ENCODE results near the gene RPA1. TPM values are rescaled to one million over a fixed set of nuclear protein-coding genes. Genes with fewer than 3 reads are reported as not detected.

Gene RPA1
- total RNA-seq, 4 donors from 2014 or later: 15.9 to 108 (median 41.5) TPM

DNA sequence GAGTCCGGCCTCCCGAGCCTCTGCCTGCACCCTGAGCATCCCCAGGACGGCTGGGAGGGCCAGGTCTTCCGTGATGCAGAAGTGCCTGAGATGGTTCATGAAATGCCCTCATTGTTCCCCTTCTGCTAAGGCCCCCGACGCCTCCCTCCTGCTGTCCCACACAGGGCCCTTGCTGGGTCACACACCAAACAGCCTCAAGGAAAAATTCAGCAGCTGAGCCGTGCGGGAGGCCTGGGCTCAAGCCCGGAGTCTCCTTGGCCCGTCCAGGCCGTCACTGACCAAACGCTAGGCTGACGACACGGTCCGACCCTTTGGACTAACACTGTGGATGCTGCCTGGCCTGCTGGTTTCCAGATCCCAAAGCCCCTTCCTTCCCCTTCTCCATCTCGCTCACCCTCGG lies 105.1 kb downstream of the RPA1 start:
- DNase-seq: no peak
- H3K4me3 ChIP-seq: no peak overlapping the region
- H3K4me1 ChIP-seq: no peaks in the 10 kb centered on the region
- intact Hi-C loops (cut with DNase I; ENCODE audit: low total_unique reads): no loop called here
- no peak for TF ChIP-seq POLR2A (IDR thresholded peaks at IDR 0.05)
- TF ChIP-seq, protein P1, sequence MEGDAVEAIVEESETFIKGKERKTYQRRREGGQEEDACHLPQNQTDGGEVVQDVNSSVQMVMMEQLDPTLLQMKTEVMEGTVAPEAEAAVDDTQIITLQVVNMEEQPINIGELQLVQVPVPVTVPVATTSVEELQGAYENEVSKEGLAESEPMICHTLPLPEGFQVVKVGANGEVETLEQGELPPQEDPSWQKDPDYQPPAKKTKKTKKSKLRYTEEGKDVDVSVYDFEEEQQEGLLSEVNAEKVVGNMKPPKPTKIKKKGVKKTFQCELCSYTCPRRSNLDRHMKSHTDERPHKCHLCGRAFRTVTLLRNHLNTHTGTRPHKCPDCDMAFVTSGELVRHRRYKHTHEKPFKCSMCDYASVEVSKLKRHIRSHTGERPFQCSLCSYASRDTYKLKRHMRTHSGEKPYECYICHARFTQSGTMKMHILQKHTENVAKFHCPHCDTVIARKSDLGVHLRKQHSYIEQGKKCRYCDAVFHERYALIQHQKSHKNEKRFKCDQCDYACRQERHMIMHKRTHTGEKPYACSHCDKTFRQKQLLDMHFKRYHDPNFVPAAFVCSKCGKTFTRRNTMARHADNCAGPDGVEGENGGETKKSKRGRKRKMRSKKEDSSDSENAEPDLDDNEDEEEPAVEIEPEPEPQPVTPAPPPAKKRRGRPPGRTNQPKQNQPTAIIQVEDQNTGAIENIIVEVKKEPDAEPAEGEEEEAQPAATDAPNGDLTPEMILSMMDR (IDR thresholded peaks at IDR 0.05): no peak
- no peak overlapping the region for H3K27ac ChIP-seq
- no peaks in the 10 kb centered on the region for H3K36me3 ChIP-seq
- no peaks in the 10 kb centered on the region for H3K27me3 ChIP-seq
- H3K9me3 ChIP-seq: no peaks in the 10 kb centered on the region

DNA sequence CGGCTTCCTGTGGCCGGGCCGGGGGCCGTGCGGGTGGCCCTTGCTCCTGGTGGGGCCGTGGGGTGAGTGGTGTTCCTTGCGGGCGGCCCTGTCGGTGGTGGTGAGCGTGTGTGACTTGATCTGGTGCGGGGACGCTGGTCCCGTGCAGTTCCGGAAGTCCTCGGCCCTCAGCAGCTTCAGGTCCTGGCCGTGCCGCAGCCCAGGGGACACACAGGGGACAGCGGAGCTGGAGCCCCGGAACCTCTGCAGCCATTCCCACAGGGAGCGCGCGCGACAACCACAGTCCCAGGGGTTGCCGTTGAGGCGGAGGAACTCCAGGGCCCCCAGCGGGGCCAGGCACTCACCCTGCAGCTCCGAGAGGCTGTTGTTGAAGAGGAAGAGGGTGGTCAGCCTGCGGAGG lies 107.0 kb downstream of the RPA1 start:
- H3K4me3 ChIP-seq: no peak overlapping the region
- TF ChIP-seq, protein P1 (IDR thresholded peaks at IDR 0.05): no peak
- TF ChIP-seq POLR2A (IDR thresholded peaks at IDR 0.05): no peak
- no peak for DNase-seq
- H3K4me1 ChIP-seq: no peaks in the 10 kb centered on the region
- no peaks in the 10 kb centered on the region for H3K36me3 ChIP-seq
- H3K27ac ChIP-seq: no peak overlapping the region
- no peaks in the 10 kb centered on the region for H3K9me3 ChIP-seq
- no peaks in the 10 kb centered on the region for H3K27me3 ChIP-seq
- intact Hi-C loops (cut with DNase I; ENCODE audit: low total_unique reads): no loop called here

DNA sequence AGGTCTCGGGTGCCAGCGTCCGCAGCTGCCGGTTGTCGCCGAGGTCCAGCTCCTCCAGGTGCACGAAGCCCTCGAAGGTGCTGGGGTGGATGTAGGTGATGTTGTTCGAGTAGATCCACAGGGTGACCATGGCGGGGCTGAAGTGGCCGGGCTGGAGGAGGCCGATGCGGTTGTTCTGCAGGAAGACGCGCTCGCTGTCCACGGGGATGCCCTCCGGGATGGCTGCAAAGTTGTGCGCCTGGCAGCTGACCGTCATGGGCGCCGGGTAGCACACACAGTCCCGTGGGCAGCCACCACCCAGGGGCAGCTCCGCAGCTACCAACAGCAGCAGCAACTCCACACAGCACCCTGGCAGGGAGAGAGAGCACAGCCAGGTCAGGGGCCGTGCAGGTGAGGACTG lies 107.7 kb downstream of the RPA1 start:
- intact Hi-C loops (cut with DNase I; ENCODE audit: low total_unique reads): no loop called here
- H3K4me3 ChIP-seq: no peak overlapping the region
- no peaks in the 10 kb centered on the region for H3K27me3 ChIP-seq
- no peaks in the 10 kb centered on the region for H3K36me3 ChIP-seq
- no peak for DNase-seq
- no peak for TF ChIP-seq POLR2A (IDR thresholded peaks at IDR 0.05)
- TF ChIP-seq, protein P1 (IDR thresholded peaks at IDR 0.05): no peak
- H3K9me3 ChIP-seq: no peaks in the 10 kb centered on the region
- H3K27ac ChIP-seq: no peak overlapping the region
- no peaks in the 10 kb centered on the region for H3K4me1 ChIP-seq

DNA sequence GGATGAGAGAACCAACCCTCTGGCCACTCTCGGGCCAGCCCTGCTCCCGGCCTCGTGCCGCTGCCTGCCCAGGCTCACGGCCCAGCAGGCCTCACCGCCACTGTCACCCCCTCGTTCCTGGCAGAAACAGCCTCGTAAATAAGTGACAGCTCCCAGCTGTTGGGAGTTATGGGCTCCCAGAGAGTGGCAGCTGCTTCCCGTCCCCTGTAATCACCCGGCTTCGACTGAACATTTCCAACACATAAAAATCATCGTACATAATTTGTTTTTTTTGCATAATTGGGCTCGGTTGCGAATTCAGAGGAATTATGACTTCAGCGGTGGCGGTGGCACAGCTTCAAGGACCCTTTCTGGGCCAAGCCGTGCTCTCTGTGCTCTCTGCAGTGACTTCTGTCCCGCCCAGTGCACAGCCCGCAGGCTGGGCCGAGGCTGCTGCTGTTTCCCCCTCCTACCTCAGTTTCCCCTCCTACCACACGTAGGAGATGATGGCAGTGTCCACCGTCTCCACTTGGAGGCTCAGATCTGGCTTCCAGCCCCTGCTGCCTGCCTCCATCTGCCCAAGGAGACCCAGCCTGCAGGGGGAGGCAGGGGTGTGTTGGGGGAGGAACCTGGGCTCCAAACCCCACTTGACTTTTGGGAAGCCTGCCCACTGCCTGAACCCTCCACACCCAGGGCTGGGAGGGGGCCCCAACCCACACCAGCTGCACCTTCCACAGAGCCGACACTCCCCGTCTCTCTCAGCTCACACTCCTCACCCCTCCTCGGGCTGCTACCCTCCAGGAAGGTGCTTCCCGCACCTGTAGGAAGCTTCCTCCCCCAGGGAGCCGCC lies 110.4 kb downstream of the RPA1 start:
- TF ChIP-seq, protein P1 (IDR thresholded peaks at IDR 0.05): no peak
- no peaks in the 10 kb centered on the region for H3K36me3 ChIP-seq
- intact Hi-C loops (cut with DNase I; ENCODE audit: low total_unique reads): no loop called here
- DNase-seq: no peak
- H3K27ac ChIP-seq: no peak overlapping the region
- H3K27me3 ChIP-seq: no peaks in the 10 kb centered on the region
- no peak overlapping the region for H3K4me3 ChIP-seq
- no peaks in the 10 kb centered on the region for H3K4me1 ChIP-seq
- H3K9me3 ChIP-seq: no peaks in the 10 kb centered on the region

DNA sequence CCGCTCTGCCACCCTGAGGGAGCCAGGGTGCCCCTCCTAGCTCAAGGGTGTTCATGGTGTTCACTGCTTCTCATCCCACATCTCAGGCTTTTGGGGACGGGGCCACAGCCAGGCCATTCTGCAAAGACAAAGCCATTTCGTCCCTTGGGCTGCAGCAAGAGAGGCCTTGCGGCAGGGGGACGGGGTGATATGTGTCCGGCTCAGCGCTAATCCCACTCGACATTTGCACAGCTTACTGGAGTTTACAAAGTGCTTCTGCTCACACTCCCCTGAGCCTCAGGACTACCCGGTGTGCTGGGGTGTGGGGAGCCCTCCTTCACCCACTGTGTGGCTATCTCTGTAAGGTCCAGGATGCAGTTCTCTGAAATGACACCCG lies 111.0 kb downstream of the RPA1 start:
- Histone ChIP-seq H3K4me1 (no peaks in the 10 kb centered on the region), H3K36me3 (no peaks in the 10 kb centered on the region), H3K27ac (no peak overlapping the region), H3K4me3 (no peak overlapping the region), H3K9me3 (no peaks in the 10 kb centered on the region), H3K27me3 (no peaks in the 10 kb centered on the region)
- DNase-seq: no peak
- no peak for TF ChIP-seq POLR2A (IDR thresholded peaks at IDR 0.05)
- TF ChIP-seq, protein P1 (IDR thresholded peaks at IDR 0.05): no peak
- intact Hi-C loops (cut with DNase I; ENCODE audit: low total_unique reads): no loop called here

Measured in uterus (tissue), 4 donors.